HEK293 (cell line): Measurements from ENCODE around the gene LIMS3.
"Not testable (repeated sequence)": the region's sequence is repeated elsewhere in the genome, so short reads cannot be mapped to it uniquely, and the experiment has no call there.

Source experiments
- CTCF ChIA-PET: fragments of 350-600 bp; formaldehyde crosslinking; extraction: SDS; loops from one replicate; lab custom pipeline; 2021; ENCODE audit warnings: antibody characterized with exemption; lab: Yijun Ruan, JAX
- POLR2A ChIA-PET: fragments of 300-600 bp; formaldehyde crosslinking; extraction: SDS; loops from one replicate; lab custom pipeline; 2020; ENCODE audit warnings: antibody characterized with exemption, inconsistent platforms; lab: Yijun Ruan, JAX
- H3K27ac ChIP-seq: fragments of 200-500 bp; sonication (Bioruptor generic); 2 replicates; pipeline ENCODE4 v1.5.1; 2014; ENCODE audit warnings: low read depth, low read length, control low read depth, inconsistent platforms; ENCODE audit errors: extremely low read depth
- H3K36me3 ChIP-seq, 2 experiments: fragments of 200-500 bp in 1 of 2; sonication (Bioruptor generic) in 1 of 2; 1 replicate in 1 of 2; 2 replicates in 1 of 2; pipeline ENCODE4 v1.5.1; 2014 to 2017; ENCODE audit warnings: inconsistent platforms in 2 of 2, low read length in 2 of 2; ENCODE audit not compliant: control insufficient read depth in 2 of 2, insufficient read depth in 1 of 2
- H3K4me1 ChIP-seq: fragments of 200-500 bp; sonication (Bioruptor generic); 2 replicates; pipeline ENCODE4 v1.5.1; 2014; ENCODE audit warnings: mild to moderate bottlenecking, low read length, inconsistent platforms; ENCODE audit not compliant: control insufficient read depth, insufficient read depth
- H3K4me3 ChIP-seq: 2 replicates; pipeline ENCODE4 v1.5.1; 2011; ENCODE audit warnings: low read depth, mild to moderate bottlenecking, control low read depth, low read length, moderate library complexity
- H3K9me3 ChIP-seq: fragments of 200-500 bp; sonication (Bioruptor generic); 2 replicates; pipeline ENCODE4 v1.5.1; 2014; ENCODE audit warnings: low read depth, low read length, inconsistent platforms; ENCODE audit not compliant: control insufficient read depth, insufficient read depth

LIMS3 gene

DNA sequence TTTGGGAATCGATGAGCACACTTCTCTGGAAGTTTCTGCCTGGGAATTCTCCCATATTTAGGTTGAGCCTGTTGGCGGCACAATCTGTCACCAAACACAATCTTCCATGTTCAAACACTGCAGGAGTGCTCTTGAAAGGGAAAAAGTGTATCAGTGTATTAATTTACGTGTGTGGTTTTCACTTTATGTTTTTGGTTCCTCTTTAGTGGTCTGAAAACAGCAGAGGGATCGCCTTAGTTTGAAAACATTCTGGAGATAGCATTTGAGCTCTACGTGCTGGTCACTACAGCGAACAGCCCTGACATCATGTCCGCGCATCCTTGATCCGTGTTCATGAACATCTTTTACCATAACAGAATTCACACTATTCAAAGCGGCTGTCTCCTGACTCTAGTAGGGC, 73.2 kb downstream of the LIMS3 start:
- CTCF ChIA-PET, H3K36me3 ChIP-seq, H3K9me3 ChIP-seq, H3K27ac ChIP-seq, H3K4me1 ChIP-seq, H3K4me3 ChIP-seq, POLR2A ChIA-PET: not testable (repeated sequence)
